ENCODE measurements around the gene SF3A1.
"Not testable (repeated sequence)": the region's sequence is repeated elsewhere in the genome, so short reads cannot be mapped to it uniquely, and the experiment has no call there.

The SF3A1 gene

DNA sequence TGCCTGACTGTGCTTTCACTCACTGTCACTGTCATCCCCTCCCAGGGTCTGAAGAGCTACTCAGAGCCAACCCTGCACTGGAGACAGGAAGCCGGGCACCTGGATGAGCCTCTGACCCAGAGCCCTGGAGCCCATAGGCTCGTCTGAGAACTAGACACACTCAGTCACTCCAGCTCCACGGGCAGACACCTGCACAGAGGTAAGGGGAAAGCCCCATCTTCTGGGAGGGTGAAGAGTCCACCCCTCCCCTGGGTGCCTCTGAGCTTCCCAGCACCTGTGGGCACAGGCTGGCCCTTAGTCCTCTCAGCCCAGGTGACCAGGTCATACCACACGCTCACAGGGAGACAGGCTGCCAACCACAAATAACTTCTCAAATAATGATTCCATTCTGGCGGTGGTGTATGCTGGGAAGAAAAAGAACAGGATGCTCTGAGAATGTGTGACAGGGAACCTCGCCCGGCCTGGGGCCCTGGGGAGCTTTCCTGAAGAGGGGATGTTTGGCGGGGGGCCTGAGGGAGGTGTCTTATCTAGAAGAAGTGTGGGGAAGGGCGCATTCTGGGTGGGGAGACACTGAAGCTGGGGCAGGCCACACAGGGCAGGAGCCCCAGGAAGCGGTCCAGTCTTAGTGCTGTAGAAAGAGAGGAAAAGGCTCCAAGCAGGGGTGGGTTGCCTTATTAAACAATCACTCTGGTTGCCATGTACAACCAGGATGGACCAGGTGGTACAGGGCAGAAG lies 5.4 kb upstream of the SF3A1 start:
- no peak for DNase-seq
- intact Hi-C loops (cut with DNase I): no loop called here

GRCh38 chr22:30358541-30358940 lies 1.8 kb upstream of the SF3A1 start:
- intact Hi-C loops (cut with DNase I): no loop called here
- no peak for DNase-seq

GRCh38 chr22:30357650-30358215 lies 1.0 kb upstream of the SF3A1 start:
- no peak for DNase-seq
- intact Hi-C loops (cut with DNase I): no loop called here

GRCh38 chr22:30357236-30357570 lies 509 bp upstream of the SF3A1 start:
- intact Hi-C loops (cut with DNase I): no loop called here

DNA sequence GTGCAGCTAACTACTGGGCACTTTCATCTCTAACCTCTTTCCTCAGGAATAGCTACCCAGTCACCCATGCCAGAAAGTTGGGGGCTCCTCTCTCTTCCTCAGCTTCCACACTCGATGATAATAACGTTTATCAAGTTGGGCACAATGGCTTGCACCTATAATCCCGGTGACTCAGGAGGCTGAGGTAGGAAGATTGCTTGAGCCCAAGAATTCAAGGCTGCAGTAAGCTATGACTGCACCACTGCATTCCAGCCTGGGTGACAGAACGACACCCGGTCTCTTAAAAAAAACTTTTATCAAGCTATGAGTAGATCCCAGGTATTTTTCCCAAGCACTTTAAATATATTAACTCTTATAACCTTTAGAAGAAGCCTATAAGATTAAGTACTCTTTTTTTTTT lies 2.0 kb downstream of the SF3A1 start:
- DNase-seq: no peak
- intact Hi-C loops (cut with DNase I): no loop called here

More at GRCh38 chr22:30357236-30357570, 509 bp upstream of the SF3A1 start:
- peak in 4 of 42 donors; percentile 6 to 33 (median 18) for DNase-seq

DNA sequence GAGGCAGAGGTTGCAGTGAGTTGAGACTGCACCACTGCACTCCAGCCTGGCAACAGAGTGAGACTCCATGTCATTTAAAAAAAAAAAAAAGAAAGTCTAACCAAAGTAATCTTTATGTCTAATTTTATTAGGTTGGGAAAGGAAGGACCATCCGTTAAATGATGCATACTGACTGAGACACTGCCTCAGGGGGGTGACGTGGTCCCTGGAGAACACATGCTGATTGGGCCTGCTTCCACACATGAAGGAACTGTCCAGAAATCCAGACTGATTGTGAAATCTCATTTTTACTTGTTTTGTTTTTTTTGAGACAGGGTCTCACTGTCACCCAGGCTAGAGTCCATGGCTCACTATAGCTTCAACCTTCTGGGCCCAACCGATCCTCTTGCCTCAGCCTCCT lies 5.5 kb downstream of the SF3A1 start:
- DNase-seq: no peak
- intact Hi-C loops (cut with DNase I): no loop called here

- intact Hi-C loops (cut with DNase I): no loop called here
- DNase-seq: peak in 5 of 42 donors; percentile 13 to 46 (median 34)
Observed at GRCh38 chr22:30348809-30349208, 7.9 kb downstream of the SF3A1 start.

DNA sequence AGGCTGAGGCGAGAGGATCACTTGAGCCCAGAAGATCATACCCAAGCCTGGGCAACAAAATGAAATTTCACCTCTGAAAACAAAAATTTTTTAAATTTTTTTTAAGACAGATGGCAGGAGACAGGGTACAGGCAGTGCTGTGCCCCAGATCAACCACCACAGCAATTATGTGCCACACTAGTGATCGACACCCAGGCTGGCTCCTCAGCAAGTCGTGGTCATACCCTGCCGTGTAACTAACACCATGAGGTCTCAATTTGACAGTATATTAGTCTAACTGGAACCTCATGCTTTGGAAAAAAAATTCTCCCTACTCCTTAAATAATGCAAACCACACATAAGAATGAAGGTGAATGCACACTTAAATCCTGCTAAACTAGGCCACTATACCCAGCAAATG lies 8.3 kb downstream of the SF3A1 start:
- intact Hi-C loops (cut with DNase I): no loop called here
- DNase-seq: no peak

DNA sequence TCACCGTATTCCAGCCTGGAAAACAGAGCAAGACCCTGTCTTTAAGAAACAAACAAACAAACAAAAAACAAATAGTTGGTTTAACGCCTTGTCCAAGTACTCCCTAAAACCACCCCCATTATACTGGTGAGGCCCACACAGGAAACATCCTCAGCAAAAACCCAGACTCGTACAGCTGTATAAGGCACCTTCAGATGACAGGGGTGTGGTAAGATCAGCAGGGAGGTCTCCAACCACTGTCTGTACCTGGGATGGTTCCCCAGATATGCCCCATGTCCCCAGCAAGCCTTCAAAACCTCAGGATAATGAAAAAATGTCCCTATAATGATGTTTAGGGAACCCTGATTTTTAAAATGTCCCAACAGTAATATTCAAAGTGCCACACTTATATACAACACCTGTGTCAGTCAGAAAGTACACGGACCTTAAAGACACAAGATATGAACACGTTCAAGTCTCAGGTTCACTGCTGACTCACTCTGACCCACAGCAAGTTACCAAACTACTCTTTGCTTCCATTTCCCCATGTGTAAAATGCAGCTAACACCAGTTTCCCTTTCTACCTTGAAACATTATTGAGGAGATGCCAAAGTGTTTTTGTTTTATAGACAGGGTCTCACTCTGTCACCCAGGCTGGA lies 9.3 kb downstream of the SF3A1 start:
- DNase-seq: no peak
- intact Hi-C loops (cut with DNase I): no loop called here

DNA sequence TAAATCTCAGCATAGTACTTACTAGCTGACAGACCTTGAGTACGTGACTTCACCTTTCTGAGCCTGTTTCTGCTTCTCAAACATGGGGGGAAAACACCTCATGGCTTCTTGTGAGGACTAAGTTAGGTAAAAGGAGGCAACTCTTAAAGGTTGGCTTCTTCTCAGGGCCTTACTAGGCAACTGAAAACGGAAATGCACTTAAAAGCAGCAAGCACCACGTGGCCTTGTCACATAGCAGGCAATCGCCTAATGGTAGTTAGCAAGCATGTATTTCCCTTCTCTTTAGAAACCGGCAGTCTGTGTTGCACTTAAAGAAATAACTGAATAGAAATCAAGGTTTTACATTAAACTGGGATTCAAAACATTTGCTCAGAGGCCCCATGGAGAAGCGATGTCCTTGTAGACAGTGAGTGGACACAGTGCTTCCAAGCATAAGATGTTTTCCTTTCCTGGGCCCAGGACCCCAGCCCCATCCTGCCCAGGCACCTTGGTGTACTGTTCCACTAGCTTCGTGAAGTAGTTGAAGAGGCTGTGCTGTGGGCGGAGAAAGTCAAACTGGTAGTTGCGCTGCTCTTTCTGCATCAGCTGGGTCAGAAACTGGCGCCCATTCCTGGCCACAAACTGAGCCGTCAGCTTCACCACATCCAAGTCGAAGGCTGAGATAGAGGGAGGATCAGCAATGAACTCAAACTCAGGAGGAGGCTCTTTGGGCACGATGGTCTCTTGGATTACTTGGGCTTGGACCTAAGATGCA lies 12.1 kb downstream of the SF3A1 start:
- intact Hi-C loops (cut with DNase I): loop anchor here (5.0 kb wide), 1 partner anchor 52 kb away; no protein-coding TSS in a partner anchor
- DNase-seq: no peak

GRCh38 chr22:30340911-30341685 lies 15.6 kb downstream of the SF3A1 start:
- peak; percentile 53 to 90 (median 79) for DNase-seq

GRCh38 chr22:30338802-30339201 lies 17.9 kb downstream of the SF3A1 start:
- intact Hi-C loops (cut with DNase I): no loop called here
- DNase-seq: no peak

More at GRCh38 chr22:30340911-30341685, 15.6 kb downstream of the SF3A1 start:
- intact Hi-C loops (cut with DNase I): loop anchor here (5.0 kb wide), 1 partner anchor 49 kb away; no protein-coding TSS in a partner anchor

DNA sequence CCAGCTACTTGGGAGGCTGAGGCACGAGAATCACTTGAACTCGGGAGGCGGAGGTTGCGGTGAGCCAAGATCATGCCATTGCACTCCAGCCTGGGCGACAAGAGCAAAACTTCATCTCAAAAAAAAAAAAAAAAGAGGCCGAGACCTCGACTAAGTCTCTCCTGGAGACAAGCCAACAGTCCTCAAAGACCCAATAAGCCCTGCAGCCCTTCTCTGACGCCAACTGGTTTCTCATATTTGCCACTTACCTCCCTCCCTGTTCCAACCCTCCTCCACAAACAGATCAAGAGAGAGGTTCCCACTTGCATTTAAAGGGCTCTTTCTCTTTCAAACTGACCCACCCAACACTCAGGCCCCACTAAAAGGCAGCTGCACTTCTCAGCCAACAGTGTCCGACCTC lies 18.4 kb downstream of the SF3A1 start:
- intact Hi-C loops (cut with DNase I); DNase-seq: not testable (repeated sequence)

GRCh38 chr22:30337461-30337778 lies 19.3 kb downstream of the SF3A1 start:
- intact Hi-C loops (cut with DNase I): no loop called here
- no peak for DNase-seq

DNA sequence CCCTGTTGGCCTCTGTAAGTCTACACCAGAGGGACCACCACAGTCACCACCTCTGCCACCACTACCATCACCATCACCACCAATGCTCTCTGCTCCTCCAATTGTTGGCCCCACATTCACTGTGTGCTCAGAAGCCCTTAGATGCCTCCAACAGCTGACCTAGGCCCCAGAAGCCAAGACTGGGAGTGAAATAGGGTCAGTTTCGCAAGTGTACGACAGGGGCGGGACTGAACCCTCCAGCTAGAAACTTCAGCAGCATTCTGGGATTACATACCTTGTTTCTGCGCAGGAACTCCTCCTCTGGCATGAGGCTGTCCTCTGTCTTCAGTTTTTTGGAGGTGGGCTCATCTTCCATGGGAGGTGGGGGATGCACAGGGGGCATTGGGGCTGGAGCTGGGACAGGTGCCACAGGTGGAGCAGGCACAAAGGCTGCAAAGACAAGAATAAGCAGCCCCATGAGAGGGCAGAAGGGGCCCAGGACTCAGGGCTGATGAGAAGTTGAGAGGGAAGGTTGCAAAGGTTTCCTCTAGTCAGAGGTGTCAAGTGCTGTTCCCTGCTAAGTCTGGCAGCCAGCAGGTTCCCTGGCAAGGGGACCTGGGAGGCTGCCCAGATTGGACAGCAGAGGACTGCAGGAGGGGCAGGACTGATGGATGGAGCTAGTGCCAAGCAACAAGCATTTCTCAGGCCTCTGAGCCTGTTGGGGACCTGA lies 19.8 kb downstream of the SF3A1 start:
- DNase-seq: peak in 23 of 42 donors; percentile 11 to 77 (median 40)
- intact Hi-C loops (cut with DNase I): no loop called here

GRCh38 chr22:30335236-30335635 lies 21.5 kb downstream of the SF3A1 start:
- intact Hi-C loops (cut with DNase I): no loop called here
- DNase-seq: no peak

DNA sequence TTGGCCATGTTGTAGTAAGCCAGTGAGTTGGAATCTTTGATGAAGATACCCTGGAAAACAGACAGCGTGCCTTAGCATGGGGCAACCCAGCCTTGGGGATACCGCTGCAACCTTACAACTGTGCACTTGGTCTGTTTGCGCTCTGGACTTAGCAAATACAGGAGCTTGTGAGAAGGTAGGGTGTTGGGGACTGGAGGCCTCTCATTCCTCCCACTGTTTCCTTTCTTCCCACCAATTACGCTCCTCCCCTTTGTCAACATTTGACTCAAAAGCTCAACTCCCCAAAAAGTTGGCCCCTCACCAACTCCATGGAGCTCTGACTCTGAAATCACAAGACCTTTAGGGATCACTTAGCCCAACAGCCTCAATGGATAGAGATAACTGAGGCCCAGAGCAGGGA lies 22.0 kb downstream of the SF3A1 start:
- DNase-seq: no peak
- intact Hi-C loops (cut with DNase I): no loop called here

DNA sequence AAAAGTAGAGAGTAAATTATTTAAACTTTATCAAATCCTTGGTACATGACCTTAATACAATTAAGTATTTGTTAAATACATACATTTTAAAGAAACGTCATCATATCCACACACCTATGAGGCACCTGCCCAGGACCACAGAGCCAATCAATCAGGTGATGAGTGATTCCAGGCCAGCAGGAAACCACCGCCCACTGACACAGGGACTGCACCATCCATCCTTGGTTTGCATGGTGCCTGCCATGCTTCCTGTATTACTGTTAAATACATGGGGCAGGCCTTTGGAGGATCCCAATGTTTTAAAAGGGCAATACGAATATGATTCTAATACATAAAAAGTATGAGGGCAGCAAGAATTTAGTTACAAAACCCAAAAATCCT lies 23.0 kb downstream of the SF3A1 start:
- intact Hi-C loops (cut with DNase I): no loop called here
- DNase-seq: no peak

All from head of caudate nucleus (tissue), 42 donors.